Gastrocnemius medialis (tissue), 4 donors: ENCODE data around the gene BCL11A. TPM values are rescaled to one million over a fixed set of nuclear protein-coding genes. Genes with fewer than 3 reads are reported as not detected.

ENCODE experiments used
- ATAC-seq, 2 donors: fragments of 150-250 bp; one replicate each; pipeline ENCODE4 v1.9.1; 2016
- DNase-seq, 2 donors: peaks; one replicate each; pipeline ENCODE4 v3.0.0-alpha.2; 2019
- H3K27ac ChIP-seq, 4 donors: fragments of 200-600 bp; sonication (generic); 1 replicate in 1 of 4; 2 replicates in 3 of 4; pipeline ENCODE4 v1.5.1; 2016 to 2018; ENCODE audit warnings: mild to moderate bottlenecking in 2 of 4, moderate library complexity in 1 of 4
- H3K27me3 ChIP-seq, 3 donors: fragments of 200-600 bp; sonication (generic) in 2 of 3; 1 replicate in 1 of 3; 2 replicates in 2 of 3; pipeline versions ENCODE4 v1.5.1 to v1.6.0; 2016 to 2019; ENCODE audit warnings: mild to moderate bottlenecking in 1 of 3, moderate library complexity in 1 of 3
- H3K36me3 ChIP-seq, 2 donors: fragments of 200-600 bp; sonication (generic) in 1 of 2; one replicate each; pipeline ENCODE4 v1.5.1; 2017 to 2018
- H3K4me1 ChIP-seq, 2 donors: fragments of 200-600 bp; sonication (generic) in 1 of 2; one replicate each; pipeline ENCODE4 v1.5.1; 2016 to 2017; ENCODE audit warnings: mild to moderate bottlenecking in 2 of 2
- H3K4me3 ChIP-seq, 4 donors: fragments of 200-600 bp; sonication (generic) in 3 of 4; 1 replicate in 1 of 4; 2 replicates in 3 of 4; pipeline ENCODE4 v1.5.1; 2016 to 2019; ENCODE audit warnings: mild to moderate bottlenecking in 2 of 4
- H3K9me3 ChIP-seq, 3 donors: fragments of 200-600 bp; sonication (generic) in 2 of 3; 1 replicate in 1 of 3; 2 replicates in 2 of 3; pipeline ENCODE4 v1.5.1; 2016 to 2019
- POLR2A ChIP-seq, 2 donors: fragments of 450-650 bp; IDR thresholded peaks; one replicate each; pipeline ENCODE4 v1.6.1; 2017; ENCODE audit warnings: antibody characterized with exemption in 2 of 2, mild to moderate bottlenecking in 2 of 2, moderate library complexity in 2 of 2
- in situ Hi-C, 4 donors: fragments of 200-750 bp; cut with MboI; loops; one replicate each; pipeline versions ENCODE4 v1.15.0 to v1.8.0; 2017; ENCODE audit warnings: low sequenced_read_pairs in 4 of 4
- intact Hi-C: fragments of 100-400 bp; cut with DNase I; formaldehyde crosslinking; loops from one replicate; pipeline ENCODE4 v1.15.1; 2023; ENCODE audit warnings: low total_unique reads
- total RNA-seq, 4 donors: library from RNA; depleted of rRNA; stranded (reverse); fragments of >200 nt; gene quantifications; one replicate each; pipeline versions ENCODE4 v1.1.0 to v1.2.3, GENCODE V29; 2016
- TF ChIP-seq, protein P1 (sequence below), 5 experiments: fragments of 450-650 bp in 3 of 5; fragments of 200-600 bp in 2 of 5; sonication (generic) in 2 of 5; IDR thresholded peaks in 4 of 5; conservative IDR thresholded peaks in 1 of 5; 1 replicate in 4 of 5; 2 replicates in 1 of 5; pipeline ENCODE4 v1.5.1; 2016 to 2019; ENCODE audit warnings: antibody characterized with exemption in 5 of 5, mild to moderate bottlenecking in 3 of 5, moderate library complexity in 3 of 5

Gene BCL11A
- total RNA-seq, 4 donors from 2014 or later, result 0.04 to 1.0 (median 0.07) TPM; not detected in 1

DNA sequence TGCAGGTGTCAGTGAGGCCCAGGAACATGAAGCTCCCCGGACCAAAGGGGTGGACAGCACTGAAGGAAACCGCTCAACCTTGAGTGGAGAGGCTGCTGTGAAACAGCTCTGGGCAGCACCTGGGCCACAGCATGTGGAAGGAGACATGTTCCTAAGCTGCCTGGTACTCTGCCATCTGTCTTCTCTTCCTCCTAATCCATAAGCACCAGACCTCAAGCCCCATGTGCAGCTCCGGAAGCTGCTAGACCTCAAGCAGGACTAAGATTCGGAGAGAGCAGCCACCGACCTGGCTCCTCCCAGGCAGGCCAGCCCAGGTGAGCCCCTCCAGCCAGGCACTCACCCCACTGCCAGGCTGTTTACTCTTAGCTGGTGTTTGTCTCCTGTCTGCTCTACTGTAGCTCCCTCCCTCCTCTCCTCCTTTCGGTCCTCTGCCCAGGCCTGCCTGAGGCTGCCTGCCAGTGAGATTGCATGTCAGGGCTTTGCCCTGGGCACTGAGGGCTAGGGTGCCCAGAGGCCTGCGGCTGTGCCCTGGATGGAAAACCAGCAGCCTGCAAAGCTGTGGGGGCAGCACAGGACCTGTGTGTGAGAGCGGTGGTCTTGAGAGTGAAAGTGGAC, 53.7 kb downstream of the BCL11A start:
- ATAC-seq (no peak), DNase-seq (no peak)
- intact Hi-C loops (no loop called here), in situ Hi-C loops (no loop called here)
- no peaks in the 10 kb centered on the region for H3K27me3 ChIP-seq
- H3K36me3 ChIP-seq, result no peaks in the 10 kb centered on the region
- no peaks in the 10 kb centered on the region for H3K9me3 ChIP-seq
- H3K4me3 ChIP-seq, result no peak overlapping the region
- H3K4me1 ChIP-seq, result no peaks in the 10 kb centered on the region
- TF ChIP-seq, protein P1, sequence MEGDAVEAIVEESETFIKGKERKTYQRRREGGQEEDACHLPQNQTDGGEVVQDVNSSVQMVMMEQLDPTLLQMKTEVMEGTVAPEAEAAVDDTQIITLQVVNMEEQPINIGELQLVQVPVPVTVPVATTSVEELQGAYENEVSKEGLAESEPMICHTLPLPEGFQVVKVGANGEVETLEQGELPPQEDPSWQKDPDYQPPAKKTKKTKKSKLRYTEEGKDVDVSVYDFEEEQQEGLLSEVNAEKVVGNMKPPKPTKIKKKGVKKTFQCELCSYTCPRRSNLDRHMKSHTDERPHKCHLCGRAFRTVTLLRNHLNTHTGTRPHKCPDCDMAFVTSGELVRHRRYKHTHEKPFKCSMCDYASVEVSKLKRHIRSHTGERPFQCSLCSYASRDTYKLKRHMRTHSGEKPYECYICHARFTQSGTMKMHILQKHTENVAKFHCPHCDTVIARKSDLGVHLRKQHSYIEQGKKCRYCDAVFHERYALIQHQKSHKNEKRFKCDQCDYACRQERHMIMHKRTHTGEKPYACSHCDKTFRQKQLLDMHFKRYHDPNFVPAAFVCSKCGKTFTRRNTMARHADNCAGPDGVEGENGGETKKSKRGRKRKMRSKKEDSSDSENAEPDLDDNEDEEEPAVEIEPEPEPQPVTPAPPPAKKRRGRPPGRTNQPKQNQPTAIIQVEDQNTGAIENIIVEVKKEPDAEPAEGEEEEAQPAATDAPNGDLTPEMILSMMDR (IDR thresholded peaks at IDR 0.05 in 4 of 5, conservative IDR thresholded peaks at IDR 0.05 in 1 of 5), result no peak
- TF ChIP-seq POLR2A (IDR thresholded peaks at IDR 0.05), result no peak
- H3K27ac ChIP-seq, result no peak overlapping the region

DNA sequence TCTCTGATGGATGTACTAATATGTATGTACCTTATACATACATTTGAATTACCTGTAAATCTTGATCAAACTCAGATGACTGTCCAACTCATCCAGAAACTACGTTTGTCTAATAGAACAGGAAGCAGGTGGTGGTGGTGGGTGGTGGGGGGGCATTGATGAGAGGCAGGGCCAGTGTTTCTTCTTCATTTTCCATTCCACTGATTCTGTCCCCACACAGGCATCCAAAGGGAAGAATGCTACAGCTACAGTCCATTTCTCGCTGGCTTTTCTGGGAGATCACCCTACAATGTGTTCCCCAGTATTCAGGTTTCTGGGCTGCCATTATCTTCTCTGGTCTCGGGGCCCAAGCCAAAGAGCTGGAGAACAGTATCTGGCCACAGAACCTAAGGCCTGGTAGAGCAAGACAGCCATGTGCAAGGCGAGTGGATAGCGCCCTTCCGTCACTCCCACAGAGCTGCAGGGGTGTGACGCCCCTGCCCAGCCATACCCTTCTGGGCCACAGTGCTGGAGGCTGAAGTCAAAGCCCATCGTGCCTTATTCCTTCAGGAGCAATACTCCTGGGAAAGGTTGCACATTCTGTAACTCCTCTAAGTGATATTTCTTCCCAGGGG, 54.5 kb downstream of the BCL11A start:
- in situ Hi-C loops, result no loop called here
- no peak overlapping the region for H3K4me3 ChIP-seq
- H3K27ac ChIP-seq, result no peak overlapping the region
- no peak for TF ChIP-seq POLR2A (IDR thresholded peaks at IDR 0.05)
- TF ChIP-seq, protein P1 (IDR thresholded peaks at IDR 0.05 in 4 of 5, conservative IDR thresholded peaks at IDR 0.05 in 1 of 5), result no peak
- H3K9me3 ChIP-seq, result no peaks in the 10 kb centered on the region
- DNase-seq (no peak), ATAC-seq (no peak)
- intact Hi-C loops, result no loop called here
- no peaks in the 10 kb centered on the region for H3K27me3 ChIP-seq
- no peaks in the 10 kb centered on the region for H3K36me3 ChIP-seq
- no peaks in the 10 kb centered on the region for H3K4me1 ChIP-seq

DNA sequence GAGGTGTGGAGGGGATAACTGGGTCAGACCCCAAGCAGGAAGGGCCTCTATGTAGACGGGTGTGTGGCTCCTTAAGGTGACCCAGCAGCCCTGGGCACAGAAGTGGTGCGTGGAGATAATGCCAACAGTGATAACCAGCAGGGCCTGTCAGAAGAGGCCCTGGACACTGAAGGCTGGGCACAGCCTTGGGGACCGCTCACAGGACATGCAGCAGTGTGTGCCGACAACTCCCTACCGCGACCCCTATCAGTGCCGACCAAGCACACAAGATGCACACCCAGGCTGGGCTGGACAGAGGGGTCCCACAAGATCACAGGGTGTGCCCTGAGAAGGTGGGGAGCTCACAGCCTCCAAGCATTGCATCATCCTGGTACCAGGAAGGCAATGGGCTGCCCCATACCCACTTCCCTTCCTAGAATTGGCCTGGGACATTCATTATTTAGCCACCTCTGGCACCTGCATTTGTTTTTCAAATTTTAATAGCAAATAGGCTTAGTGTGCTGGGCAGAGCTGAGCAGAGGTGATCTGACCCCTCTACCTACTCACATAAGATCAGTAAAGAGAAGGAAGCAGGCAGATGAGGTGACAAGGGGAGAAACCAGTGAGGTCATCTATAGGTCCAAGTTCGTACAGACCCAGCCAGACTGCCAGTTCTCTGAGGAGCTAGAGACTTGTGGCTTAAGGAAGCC, 55.2 kb downstream of the BCL11A start:
- TF ChIP-seq POLR2A (IDR thresholded peaks at IDR 0.05), result no peak
- TF ChIP-seq, protein P1 (IDR thresholded peaks at IDR 0.05 in 4 of 5, conservative IDR thresholded peaks at IDR 0.05 in 1 of 5), result no peak
- Histone ChIP-seq H3K27me3 (no peaks in the 10 kb centered on the region), H3K36me3 (no peaks in the 10 kb centered on the region), H3K9me3 (no peaks in the 10 kb centered on the region), H3K27ac (no peak overlapping the region), H3K4me3 (no peak overlapping the region), H3K4me1 (no peaks in the 10 kb centered on the region)
- intact Hi-C loops (no loop called here), in situ Hi-C loops (no loop called here)
- no peak for ATAC-seq
- no peak for DNase-seq

DNA sequence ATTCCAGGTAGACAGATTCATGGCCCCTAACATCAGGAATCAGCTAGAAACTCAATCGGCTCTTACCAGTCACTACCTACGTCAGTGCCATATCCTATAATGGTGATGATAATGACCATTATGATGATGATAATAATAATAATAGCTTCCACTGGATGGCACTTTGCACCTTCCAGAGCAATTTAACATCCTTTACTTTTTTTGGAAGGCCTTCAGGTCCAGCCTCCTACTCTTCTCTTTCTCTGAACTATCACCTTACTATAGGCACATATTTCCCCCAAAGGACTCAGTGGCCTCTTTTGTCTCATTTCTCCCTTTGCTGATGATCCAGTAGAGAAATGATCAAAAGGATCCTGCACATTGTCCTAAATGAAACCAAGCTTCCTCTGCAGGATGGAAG, 56.0 kb downstream of the BCL11A start:
- no peaks in the 10 kb centered on the region for H3K36me3 ChIP-seq
- no peaks in the 10 kb centered on the region for H3K9me3 ChIP-seq
- H3K4me1 ChIP-seq, result no peaks in the 10 kb centered on the region
- H3K27ac ChIP-seq, result no peak overlapping the region
- DNase-seq (no peak), ATAC-seq (no peak)
- TF ChIP-seq POLR2A (IDR thresholded peaks at IDR 0.05), result no peak
- TF ChIP-seq, protein P1 (IDR thresholded peaks at IDR 0.05 in 4 of 5, conservative IDR thresholded peaks at IDR 0.05 in 1 of 5), result no peak
- no peaks in the 10 kb centered on the region for H3K27me3 ChIP-seq
- H3K4me3 ChIP-seq, result no peak overlapping the region
- intact Hi-C loops (no loop called here), in situ Hi-C loops (no loop called here)
